MV-4-11 (cell line): ENCODE measurements around the gene TOMM40L.
"Not testable (repeated sequence)": the region's sequence is repeated elsewhere in the genome, so short reads cannot be mapped to it uniquely, and the experiment has no call there.

Experiments used
- DNase-seq: peaks from one replicate; lab custom pipeline; 2025; lab: John Stamatoyannopoulos, UW

The TOMM40L gene

DNA sequence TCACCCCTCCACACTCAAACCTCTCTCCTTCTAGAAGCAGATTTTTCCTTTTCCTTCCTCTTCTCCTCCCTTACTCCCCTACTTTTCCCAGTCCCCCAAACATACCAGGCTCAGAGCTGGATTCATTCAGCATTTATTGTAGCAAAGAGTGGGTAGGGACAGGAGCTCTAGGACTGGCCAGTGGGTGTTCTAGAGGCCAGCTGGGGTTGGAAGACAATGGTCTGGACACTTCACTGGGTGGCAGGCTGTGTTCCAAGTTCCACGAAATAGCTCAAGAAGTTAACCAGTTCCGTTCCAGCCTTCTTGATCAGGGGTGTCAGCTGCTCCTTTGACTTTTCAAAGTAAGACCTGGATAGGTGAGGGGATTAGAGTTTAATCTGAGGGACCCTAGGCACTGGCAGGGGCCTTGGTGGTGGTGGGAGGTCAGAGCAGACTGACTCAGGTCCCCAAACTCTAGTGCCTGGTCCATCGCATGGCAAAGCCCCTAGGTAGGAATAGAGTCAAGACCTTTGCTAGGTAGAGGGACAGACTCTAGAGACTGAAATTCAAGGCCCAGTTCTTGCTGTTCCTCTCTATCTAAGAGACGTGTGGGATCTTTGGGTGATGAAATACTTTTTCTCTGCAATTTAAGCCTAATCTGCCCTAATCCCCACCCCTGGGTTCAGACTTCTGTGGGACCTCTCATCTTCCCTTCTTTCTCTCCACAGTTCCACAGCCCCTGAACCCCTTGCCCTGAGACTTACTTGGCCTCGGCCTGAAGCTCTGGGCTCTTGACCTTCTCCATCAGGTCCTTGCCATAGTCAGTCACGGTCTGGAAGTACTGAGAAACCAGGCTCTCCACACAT, 3.5 kb upstream of the TOMM40L start:
- peak; percentile 56 for DNase-seq

DNA sequence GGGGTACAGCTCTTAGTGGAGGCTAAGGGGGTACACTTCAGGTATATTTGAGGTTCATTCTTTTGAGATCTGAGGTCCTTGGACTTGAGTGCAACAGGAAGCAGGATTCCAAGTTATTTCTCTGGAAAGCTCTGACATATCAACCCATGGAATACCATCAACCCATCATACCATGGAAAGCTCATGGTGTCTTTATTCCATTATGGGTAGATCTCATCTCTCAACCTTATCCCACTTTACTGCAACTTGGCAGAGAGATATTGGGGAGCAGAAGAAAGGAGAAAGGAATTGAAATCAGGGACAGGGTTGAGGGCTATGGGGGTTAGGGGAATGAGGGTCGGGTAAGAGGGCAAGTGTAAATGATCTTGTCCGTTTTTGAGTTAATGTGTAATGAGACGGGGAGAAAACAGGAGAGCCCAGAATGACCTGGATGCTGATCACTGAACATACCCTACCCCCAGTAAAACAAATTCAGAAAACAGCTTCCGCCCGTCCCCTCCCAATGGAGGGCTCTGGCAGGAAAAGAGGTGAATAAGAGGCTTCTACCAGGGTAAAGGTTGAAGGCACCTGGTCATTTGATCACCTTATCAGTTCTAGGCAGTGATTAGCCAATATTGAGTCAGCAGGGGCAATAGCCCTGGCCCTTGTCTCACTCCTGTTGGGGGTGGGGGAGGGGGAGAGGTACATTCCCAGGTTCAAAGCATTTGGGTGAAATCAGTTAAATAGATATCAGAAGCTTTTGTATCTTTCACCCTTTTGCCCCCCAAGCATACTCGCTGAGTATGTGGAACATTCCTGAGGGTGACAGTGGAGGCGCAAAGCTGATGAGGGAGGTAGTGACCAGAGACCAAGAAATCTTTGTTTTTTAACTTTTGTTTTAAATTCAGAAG, 1.8 kb upstream of the TOMM40L start:
- DNase-seq: no peak

DNA sequence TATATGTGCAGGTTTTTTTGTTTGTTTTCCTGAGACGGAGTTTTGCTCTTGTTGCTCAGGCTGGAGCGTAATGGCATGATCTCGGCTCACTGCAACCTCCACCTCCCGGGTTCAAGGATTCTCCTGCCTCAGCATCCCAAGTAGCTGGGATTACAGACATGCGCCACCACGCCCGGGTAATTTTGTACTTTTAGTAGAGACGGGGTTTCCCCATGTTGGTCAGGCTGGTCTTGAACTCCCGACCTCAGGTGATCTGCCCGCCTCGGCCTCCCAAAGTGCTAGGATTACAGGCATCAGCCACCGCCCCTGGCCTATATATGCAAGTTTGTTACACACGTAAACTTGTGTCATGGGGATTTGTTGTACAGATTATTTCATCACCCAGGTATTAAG, 1.2 kb upstream of the TOMM40L start:
- DNase-seq: not testable (repeated sequence)

DNA sequence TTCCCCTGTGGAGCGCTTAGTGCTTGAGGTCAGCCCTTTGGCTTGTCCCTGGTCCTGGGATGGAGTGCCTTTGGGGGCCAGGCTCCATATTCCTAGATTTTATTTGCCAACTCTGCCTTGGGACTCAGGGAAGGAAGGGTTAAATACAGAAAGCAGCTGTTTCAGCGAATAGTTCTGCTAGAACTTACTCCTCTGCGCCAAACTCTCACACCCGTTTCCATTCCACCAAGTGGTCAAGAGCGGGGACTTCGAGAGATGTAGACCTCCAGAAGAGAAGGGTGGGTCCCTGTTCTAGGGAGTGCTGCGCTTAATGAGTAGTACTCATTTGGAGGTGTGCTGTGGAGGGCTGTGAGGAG, 704 bp upstream of the TOMM40L start:
- DNase-seq: no peak

DNA sequence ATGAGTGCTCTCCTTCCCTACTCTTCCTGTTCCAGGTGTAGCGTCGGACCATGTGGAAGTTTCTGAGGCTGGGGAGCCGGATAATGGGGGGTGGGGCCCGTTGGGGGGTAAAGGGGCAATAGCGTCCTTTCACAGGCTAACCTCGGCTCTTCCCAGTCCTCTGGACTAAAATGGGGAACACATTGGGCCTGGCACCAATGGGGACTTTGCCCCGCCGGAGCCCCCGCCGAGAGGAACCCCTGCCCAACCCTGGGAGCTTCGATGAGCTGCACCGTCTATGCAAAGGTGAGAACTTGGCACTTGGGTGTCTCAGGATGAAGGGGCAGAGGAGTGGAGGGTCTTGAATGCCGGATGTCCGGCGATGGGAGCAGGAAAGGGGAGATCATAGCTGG, 456 bp downstream of the TOMM40L start:
- no peak for DNase-seq

DNA sequence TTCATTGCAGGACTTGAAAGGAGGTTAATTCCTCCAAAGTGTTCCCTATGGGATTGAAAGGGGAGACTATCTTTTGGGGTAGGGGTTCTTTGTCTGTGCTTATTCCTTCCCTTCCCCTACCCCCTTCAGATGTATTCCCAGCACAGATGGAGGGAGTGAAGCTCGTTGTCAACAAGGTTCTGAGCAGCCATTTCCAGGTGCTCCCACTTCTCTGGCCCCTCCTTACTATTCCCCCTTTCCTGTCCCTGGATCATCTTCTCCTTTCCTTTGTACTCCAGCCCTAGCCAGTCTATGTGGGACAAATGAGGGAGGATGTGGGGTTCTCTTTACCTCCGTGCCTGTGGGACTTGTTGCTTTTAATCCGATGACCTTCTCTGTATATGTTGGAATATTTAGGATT, 899 bp downstream of the TOMM40L start:
- no peak for DNase-seq

DNA sequence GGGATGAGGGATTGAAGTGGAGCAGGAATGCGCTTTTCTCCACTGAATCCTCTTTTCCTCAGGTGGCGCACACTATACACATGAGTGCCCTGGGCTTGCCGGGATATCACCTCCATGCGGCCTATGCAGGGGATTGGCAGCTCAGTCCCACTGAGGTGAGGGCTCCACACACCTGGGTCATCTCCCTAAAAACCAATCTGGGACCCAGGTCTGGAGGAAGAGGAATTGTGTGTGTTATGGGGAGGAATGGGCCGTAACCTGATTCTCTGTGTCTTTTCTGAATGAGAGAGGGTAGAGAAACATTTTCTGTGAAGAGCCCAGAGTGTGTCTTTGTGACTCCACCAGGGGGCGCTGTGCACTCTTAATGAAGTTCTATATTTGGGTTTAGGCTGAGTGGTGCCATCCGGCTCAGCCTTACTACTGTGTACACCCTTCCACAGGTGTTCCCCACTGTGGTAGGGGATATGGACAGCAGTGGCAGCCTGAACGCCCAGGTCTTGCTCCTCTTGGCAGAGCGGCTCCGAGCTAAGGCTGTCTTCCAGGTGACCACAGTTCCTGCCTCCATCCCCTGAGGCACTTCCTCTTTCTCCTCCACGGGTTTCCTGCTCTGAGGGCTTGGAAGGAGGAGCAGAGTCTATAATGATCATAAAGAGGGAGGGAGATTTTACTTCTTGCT, 1.5 kb downstream of the TOMM40L start:
- peak; percentile 86 for DNase-seq

DNA sequence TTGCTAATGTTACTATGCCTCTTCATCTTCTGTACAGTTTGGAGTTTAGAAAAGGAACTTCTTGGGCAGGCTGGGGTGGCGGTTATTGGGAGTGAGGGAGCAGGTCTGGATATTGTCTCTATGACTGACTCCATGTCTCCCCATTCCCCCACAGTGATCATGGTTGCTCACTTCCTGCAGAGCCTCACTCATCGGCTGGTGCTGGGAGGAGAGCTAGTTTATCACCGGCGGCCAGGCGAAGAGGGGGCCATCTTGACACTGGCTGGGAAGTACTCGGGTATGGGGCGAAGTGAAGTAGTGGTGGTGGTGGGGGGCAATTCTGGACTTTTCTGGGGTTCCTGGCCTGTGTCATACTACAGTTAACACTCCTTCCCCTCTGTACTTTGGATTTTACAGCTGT, 2.2 kb downstream of the TOMM40L start:
- DNase-seq: no peak

DNA sequence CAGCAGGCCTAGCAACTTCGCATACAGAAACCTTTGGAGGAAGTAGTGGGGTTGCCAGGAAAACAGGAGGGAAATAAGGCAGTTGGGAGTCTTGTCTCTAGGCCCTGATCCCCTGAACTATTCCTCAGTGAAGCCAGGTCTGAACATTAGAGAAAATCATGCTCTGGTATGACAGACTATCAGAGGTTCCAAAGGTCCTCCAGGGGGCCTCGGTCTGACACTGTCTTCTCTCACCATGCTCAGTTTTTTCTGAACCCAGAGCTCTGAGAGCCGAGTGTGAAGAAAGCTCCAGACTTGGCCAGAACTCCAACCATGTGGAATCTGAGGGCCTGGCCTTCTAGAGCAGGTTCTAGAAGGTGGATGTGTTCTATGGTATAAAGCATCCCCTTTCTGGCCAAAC, 4.0 kb downstream of the TOMM40L start:
- DNase-seq: peak; percentile 33

DNA sequence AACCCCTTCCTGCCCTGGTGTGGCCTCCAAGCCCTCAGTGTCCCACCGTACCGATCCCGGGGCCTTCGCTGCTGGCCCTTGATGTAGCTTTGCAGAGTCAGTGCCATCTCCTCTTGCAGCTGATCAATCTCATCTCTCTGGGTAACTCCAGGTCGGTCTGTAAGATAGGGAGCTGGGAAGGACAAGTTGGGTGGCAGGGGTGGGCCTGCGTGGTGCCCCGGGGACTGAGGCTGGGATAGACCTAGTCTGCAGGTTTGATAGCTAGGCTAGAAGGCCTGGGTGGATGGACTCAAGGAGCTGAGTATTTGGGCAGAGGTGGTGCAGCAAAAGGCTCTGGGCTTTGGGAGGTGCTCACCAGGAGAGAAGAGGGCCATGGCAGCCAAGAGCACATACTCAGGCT, 4.9 kb downstream of the TOMM40L start:
- no peak for DNase-seq

DNA sequence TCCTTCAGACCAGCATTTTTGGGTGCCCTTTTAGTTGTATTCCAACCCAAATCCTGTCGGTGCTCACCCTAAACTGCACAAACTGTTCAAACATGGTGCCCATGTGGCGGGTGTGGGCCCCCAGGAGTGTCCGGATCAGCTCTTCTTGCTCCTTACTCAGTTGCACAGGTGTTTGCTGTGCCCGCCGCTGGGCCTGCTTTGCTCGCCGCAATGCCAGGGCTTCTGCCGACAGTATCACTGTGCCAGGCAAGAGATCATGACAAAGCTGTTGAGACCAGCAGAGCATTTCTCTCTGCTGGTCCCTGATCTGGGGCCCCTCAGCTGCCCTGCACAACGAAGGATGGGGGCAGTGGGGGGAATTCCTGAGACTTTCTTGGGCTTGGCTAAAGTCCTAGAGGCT, 7.2 kb downstream of the TOMM40L start:
- no peak for DNase-seq

DNA sequence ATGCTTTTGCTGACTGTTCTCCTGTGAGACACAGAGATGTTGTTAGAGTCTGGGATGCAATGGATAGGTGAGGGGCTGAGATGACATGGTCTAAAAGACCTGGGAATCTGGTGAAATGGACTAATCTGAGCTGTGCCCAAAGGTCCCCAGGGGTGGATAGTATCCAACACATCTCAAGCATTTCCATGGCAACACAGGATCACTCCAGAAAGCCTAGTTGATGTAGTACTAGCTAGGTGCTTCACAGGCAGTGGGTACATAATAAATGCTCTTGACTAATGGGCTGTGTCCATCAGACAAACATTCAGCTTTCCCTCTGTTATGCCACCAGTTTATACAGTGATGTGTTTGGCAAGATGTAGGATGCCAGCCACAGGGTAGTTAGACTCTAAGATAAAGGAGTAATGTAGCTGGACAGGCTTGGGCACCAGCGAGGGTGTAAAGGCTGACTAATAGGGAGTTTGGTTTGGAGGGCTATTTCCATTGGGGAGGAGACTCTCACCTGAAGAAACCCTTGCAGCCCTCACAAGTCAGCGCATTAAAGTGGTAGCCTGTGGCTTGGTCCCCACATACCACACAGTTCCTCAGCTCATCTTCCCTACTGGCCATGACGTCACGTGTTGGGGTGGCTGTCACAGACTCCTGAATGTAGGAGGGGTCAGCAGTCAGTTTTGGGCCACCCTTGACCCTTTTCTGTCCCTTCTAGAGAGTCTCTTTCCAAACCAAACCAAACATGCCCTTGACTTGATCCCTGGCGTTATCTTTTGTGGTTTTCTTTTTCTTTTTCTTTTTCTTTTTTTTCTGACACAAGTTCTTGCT, 10.3 kb downstream of the TOMM40L start:
- no peak for DNase-seq

DNA sequence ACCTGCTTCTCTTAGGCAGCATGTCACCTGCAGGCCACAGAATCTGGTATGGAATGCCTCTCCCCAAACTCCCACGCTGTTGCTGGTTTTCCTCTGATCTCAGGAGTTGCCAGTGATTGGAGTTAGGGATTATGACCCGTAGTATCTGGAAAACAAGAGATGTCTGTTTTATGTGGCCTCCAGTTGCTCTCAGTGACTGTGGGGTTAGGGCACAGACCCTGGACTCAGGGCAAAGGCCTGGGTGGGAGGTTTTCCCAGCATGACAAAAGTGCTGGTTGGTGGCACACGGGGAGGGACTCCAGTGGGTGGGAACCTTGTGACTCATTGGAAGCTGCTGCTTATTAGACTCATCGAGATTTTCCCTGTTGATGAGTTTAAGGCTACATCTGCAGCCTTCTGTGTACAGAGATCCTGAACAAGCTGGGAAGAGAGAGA, 12.2 kb downstream of the TOMM40L start, which contains the start of gene NR1I3:
Gene NR1I3, minus strand, starts transcription at position 165 of the 435 bp plus-strand sequence. CDS start 1,638 bp downstream, outside the sequence.
- no peak for DNase-seq

DNA sequence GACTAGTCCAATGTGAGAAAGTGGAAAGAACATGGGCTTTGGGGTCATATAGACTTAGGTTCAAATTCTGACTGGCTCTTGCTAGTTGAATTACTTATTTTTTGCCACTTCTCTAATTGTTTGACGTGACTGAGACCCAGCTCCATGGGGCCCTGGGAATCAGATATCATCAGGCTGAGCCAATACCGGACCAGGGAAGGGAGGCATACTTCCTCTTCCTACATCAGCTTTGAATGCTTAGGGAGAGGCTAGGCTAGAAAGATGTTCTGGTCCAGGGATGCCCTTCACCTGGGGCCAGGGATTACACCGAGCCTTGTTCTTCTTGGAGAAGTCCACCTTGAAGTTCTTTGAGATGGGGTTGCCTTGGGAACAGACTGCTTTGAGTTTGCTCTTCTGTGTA, 15.8 kb downstream of the TOMM40L start:
- peak; percentile 42 for DNase-seq

DNA sequence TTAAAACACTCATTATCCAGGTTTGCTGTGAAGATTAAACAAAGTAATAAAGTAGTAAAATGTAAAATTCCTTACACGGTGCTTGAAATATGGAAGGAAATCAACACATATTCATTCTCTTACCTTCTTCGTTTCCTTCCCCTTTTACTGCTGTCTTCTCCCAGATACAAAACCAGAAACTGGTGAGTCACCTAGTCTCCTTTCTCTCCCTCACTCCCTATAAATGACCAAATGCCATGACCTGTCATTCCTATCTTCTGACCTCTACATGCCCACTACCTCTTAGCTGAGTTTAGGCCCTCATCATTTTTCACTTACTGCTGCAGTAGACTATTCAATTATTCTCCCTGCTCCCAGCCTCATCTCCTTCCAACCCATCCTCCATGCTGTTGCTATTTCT, 16.5 kb downstream of the TOMM40L start:
- no peak for DNase-seq

DNA sequence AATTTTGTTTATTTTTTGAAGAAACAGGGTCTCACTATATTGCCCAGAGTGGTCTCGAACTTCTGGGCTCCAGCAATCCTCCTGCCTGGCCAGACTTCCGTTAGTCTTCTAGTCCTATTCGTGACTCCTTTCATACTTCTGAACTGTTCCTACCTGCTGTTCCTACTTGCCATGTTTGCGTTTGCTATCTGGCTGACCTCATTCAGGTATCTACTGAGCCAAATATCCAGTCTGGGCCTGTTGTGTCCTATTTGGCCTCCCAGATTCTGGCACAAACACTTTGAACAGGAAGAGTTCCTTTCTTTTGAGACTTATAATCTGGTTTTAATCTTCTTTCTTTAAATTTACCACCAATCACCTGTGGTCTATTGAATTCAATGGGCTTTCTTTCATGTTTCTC, 19.0 kb downstream of the TOMM40L start:
- DNase-seq: no peak

DNA sequence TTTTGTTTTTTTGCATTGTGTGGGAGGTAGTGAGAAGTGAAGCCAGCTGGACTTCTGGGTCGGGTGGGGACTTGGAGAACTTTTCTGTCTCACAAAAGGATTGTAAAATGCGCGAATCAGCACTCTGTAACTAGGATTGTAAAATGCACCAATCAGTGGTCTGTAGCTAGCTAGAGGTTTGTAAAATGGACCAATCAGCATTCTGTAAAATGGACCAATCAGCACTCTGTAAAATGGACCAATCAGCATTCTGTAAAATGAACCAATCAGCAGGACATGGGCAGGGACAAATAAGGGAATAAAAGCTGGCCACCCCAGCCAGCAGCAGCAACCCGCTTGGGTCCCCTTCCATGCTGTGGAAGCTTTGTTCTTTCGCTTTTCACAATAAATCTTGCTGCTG, 24.2 kb downstream of the TOMM40L start:
- DNase-seq: not testable (repeated sequence)

DNA sequence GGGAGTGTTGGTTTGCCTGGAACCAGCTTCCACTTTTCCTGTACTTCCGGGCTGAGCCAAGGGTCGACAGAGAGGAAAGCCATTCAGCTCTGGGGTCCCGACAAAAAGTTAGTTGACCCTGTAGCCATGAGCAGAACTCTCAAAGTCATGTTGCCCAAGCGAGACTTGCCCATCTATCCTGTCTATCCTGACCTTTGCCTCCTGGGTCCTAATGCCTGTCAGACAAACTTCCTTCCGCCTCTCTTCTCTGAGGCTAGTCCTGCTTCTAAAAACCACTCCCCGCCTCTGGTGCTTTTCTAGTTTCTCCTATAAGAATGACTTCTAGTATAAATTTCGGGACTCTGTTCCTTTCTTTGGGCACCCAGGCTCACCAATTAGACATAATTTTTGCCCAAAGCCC, 25.0 kb downstream of the TOMM40L start:
- no peak for DNase-seq

DNA sequence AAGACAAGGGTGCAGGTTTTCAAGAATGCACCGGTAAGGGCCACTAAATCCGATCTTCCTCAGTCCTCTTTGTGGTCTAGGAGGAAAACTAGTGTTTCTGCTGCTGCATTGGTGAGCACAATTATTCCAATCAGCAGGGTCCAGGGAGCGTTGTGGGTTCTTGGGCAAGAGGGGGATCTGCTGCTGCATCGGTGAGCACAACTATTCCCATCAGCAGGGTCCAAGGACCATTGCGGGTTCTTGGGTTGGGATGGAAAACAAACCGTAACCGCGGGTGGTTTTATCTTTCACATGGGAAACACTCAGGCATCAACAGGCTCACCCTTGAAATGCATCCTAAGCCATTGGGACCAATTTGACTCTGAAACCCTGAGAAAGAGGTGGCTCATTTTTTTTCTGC, 25.7 kb downstream of the TOMM40L start:
- no peak for DNase-seq

DNA sequence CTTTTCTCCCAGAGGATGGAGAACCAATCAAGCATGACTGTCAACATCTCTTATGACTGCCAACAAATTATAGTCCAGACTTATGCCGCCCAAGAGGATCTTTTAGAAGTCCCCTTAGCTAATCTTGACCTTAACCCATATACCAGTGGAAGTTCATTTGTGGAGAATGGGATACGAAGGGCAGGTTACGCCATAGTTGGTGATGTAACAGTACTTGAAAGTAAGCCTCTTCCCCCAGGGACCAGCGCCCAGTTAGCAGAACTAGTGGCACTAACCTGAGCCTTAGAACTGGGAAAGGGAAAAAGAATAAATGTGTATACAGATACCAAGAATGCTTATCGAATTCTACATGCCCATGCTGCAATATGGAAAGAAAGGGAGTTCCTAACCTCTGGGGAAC, 29.4 kb downstream of the TOMM40L start:
- DNase-seq: peak; percentile 37

DNA sequence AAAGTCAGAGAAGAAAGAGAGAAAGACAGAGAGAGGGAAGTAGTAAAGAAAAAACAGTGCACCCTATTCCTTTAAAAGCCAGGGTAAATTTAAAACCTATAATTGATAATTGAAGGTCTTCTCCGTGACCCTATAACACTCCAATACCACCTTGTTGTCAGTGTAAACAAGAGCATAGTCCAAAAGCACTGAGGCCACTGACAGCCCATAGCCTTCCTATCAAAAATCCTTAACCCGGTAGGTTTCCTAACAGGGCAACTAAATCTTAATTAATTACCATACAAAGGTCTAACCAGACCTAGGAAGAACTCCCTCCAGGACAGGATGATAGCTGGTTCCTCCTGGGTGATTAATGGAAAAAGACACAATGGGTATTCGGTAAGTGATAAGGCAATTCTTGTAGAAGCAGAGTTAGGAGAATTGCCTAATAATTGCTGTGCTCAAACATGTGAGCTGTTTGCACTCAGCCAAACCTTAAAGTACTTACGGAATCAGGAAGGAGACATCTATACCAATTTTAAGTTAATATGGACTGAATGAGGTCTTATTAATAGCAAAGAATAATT, 30.2 kb downstream of the TOMM40L start:
- not testable (repeated sequence) for DNase-seq
